Trophoblast cell (in vitro differentiated cells and primary cell): ENCODE data around the gene PDLIM3.

ENCODE experiments used
- DNase-seq, 2 donors: peaks; one replicate each; pipeline ENCODE4 v3.0.0-alpha.2; 2016
- H2AFZ ChIP-seq: 2 replicates; pipeline ENCODE4 v1.6.1; 2013; ENCODE audit warnings: low read length, moderate library complexity, mild to moderate bottlenecking; ENCODE audit not compliant: insufficient read depth, poor library complexity
- H2AK5ac ChIP-seq: 2 replicates; pipeline ENCODE4 v1.6.1; 2013; ENCODE audit warnings: mild to moderate bottlenecking, low read length
- H2BK120ac ChIP-seq: 2 replicates; pipeline ENCODE4 v1.6.1; 2013; ENCODE audit warnings: low read length, mild to moderate bottlenecking, moderate library complexity; ENCODE audit not compliant: insufficient read depth, poor library complexity
- H2BK12ac ChIP-seq: 2 replicates; pipeline ENCODE4 v1.6.1; 2013; ENCODE audit warnings: mild to moderate bottlenecking, low read length, moderate library complexity
- H2BK5ac ChIP-seq: 2 replicates; pipeline ENCODE4 v1.6.1; 2013; ENCODE audit warnings: low read length, low read depth, moderate library complexity, mild to moderate bottlenecking; ENCODE audit not compliant: poor library complexity
- H3K14ac ChIP-seq: 2 replicates; pipeline ENCODE4 v1.6.1; 2013; ENCODE audit warnings: mild to moderate bottlenecking, low read length
- H3K18ac ChIP-seq: 2 replicates; pipeline ENCODE4 v1.6.1; 2013; ENCODE audit warnings: mild to moderate bottlenecking, low read length
- H3K23ac ChIP-seq: 2 replicates; pipeline ENCODE4 v1.6.1; 2013; ENCODE audit warnings: low read length
- H3K27ac ChIP-seq: 2 replicates; pipeline ENCODE4 v1.5.1; 2013; ENCODE audit warnings: low read depth, mild to moderate bottlenecking, inconsistent platforms, low read length, moderate library complexity
- H3K27me3 ChIP-seq: 2 replicates; pipeline ENCODE4 v1.6.1; 2013; ENCODE audit warnings: inconsistent platforms, mild to moderate bottlenecking, low read length, moderate library complexity; ENCODE audit not compliant: insufficient read depth
- H3K36me3 ChIP-seq, 2 experiments: 1 replicate in 1 of 2; 2 replicates in 1 of 2; pipeline ENCODE4 v1.6.1; 2013; ENCODE audit warnings: low read length in 2 of 2, mild to moderate bottlenecking in 2 of 2, moderate library complexity in 1 of 2; ENCODE audit not compliant: insufficient read depth in 2 of 2, control insufficient read depth in 1 of 2
- H3K4ac ChIP-seq: 2 replicates; pipeline ENCODE4 v1.6.1; 2013; ENCODE audit warnings: low read depth, mild to moderate bottlenecking, low read length, moderate library complexity
- H3K4me1 ChIP-seq, 2 experiments: 1 replicate in 1 of 2; 2 replicates in 1 of 2; pipeline ENCODE4 v1.6.1; 2013; ENCODE audit warnings: low read length in 2 of 2, mild to moderate bottlenecking in 2 of 2, moderate library complexity in 1 of 2; ENCODE audit not compliant: insufficient read depth in 2 of 2, control insufficient read depth in 1 of 2
- H3K4me2 ChIP-seq: 2 replicates; pipeline ENCODE4 v1.6.1; 2013; ENCODE audit warnings: inconsistent platforms, mild to moderate bottlenecking, low read length, moderate library complexity
- H3K4me3 ChIP-seq: 2 replicates; pipeline ENCODE4 v1.5.1; 2013; ENCODE audit warnings: mild to moderate bottlenecking, low read depth, low read length, inconsistent platforms
- H3K79me1 ChIP-seq: one replicate; pipeline ENCODE4 v1.6.1; 2013; ENCODE audit warnings: low read length
- H3K79me2 ChIP-seq: 2 replicates; pipeline ENCODE4 v1.6.1; 2013; ENCODE audit warnings: low read length, mild to moderate bottlenecking; ENCODE audit not compliant: control insufficient read depth, insufficient read depth, poor library complexity
- H3K9ac ChIP-seq: 2 replicates; pipeline ENCODE4 v1.6.1; 2013; ENCODE audit warnings: mild to moderate bottlenecking, low read length
- H3K9me3 ChIP-seq: 2 replicates; pipeline ENCODE4 v1.6.1; 2013; ENCODE audit warnings: low read depth, mild to moderate bottlenecking, control low read depth, inconsistent platforms, low read length; ENCODE audit not compliant: insufficient read depth
- H4K12ac ChIP-seq: 2 replicates; pipeline ENCODE4 v1.6.1; 2013; ENCODE audit warnings: low read depth, mild to moderate bottlenecking, low read length, moderate library complexity
- H4K8ac ChIP-seq: 2 replicates; pipeline ENCODE4 v1.6.1; 2013; ENCODE audit warnings: low read depth, mild to moderate bottlenecking, low read length, moderate library complexity
- H4K91ac ChIP-seq: one replicate; pipeline ENCODE4 v1.6.1; 2013; ENCODE audit warnings: low read depth, mild to moderate bottlenecking, low read length, moderate library complexity
- WGBS: extraction: QIAGEN DNeasy Blood & Tissue Kit; methylation state at CpG from one replicate; pipeline ENCODE4 v1.1.7; 2013; ENCODE audit warnings: missing lambda C conversion rate; ENCODE audit not compliant: insufficient read length, insufficient coverage; ENCODE audit errors: extremely low coverage; 5-methylcytosine and 5-hydroxymethylcytosine counted together

Gene PDLIM3

DNA sequence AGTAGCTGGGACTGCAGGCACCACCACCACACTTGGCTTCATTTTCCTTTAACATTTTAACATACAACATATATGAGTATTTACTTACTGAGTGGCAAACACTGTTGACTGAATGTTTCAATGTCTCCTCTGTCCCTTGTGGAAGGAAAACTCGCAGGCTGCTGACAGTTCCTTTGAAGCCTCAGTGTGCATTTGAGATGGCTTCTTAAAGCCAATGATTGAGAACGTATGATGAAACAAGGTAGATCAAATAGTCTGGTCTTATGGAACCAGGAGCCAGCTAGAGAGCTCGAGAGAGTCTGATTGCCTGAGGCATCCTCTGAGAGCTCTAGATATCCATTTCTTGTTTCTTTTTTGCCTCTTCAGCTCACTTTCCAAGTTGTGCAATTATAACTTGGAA, 43.0 kb upstream of the PDLIM3 start:
- H4K91ac ChIP-seq = peak overlapping the region; percentile 34
- peak in 1 of 2 donors; percentile 31 for DNase-seq
- H3K18ac ChIP-seq = no peak overlapping the region
- H2BK12ac ChIP-seq = no peak overlapping the region
- peaks cover 6% of the 10 kb centered on the region for H3K79me1 ChIP-seq
- H3K4me3 ChIP-seq = no peak overlapping the region
- H3K79me2 ChIP-seq = peaks cover 2% of the 10 kb centered on the region
- peaks cover 3% of the 10 kb centered on the region for H3K9me3 ChIP-seq
- no peak overlapping the region for H2AK5ac ChIP-seq
- no peak overlapping the region for H3K23ac ChIP-seq
- no peaks in the 10 kb centered on the region for H3K27me3 ChIP-seq
- H3K27ac ChIP-seq = no peak overlapping the region
- H3K4me1 ChIP-seq = peaks cover 6 to 8% of the 10 kb centered on the region in 2 experiments
- H3K4ac ChIP-seq = no peak overlapping the region
- no peak overlapping the region for H3K4me2 ChIP-seq
- H2BK5ac ChIP-seq = no peak overlapping the region
- no peak overlapping the region for H4K12ac ChIP-seq
- no peaks in the 10 kb centered on the region for H3K36me3 ChIP-seq
- H3K9ac ChIP-seq = no peak overlapping the region
- no peak overlapping the region for H3K14ac ChIP-seq
- H2AFZ ChIP-seq = no peak overlapping the region
- no peak overlapping the region for H4K8ac ChIP-seq
- H2BK120ac ChIP-seq = no peak overlapping the region
- WGBS = no CpG with 5 or more reads among the region's 3 CpGs

DNA sequence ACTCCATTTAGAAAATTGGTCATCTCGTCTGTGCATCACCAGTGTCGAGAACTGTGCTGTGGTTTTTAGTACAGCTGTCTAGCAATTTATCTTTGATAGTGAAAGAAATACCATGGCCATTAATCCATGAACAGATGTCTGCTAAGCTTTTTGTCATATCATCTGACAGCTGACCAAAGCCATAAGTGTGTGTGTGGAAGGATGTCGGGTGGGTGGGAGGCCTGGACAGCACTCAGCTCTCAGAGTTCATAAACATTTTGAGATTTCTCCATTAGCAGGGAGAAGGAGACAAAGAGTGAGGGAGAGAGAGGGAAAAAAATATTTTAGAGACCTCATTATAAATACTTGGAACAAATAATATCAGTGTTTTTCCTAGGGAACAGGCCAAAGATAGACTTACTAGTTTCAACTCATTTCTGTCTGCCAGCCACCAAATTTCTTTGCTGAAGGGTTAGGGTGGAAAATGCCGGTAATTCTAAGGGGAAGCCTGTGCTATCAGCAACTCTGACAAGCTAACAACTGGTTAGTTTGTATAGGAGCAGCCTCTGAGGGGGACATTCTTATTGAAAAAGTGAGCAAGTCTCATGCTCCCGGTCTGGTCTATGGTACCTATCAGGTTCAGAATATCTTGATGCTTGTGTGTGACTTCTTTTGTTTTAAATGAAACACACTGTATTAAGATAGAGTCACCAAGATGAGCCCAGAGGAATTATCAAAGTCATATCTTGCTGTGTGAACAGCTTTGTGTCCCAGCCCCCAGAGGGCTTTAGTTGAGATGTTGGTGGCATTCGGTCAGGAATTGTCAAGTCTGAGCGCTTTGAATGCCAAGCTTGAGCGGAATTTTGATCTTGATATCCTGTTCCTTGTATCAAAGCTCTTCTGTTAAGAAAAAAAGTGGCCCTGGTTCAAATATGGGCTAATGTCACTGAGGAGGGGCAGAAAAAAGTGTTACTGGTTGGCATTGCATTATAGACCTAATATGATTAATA, 41.9 kb upstream of the PDLIM3 start:
- Histone ChIP-seq H3K14ac (no peak overlapping the region), H3K18ac (no peak overlapping the region), H2BK5ac (no peak overlapping the region), H3K27ac (no peak overlapping the region), H2BK12ac (peak overlapping the region; percentile 21), H4K91ac (peak overlapping the region; percentile 39), H3K4me3 (no peak overlapping the region), H2AFZ (no peak overlapping the region), H3K23ac (no peak overlapping the region), H3K36me3 (no peaks in the 10 kb centered on the region), H3K9ac (no peak overlapping the region), H3K79me2 (peaks cover 2% of the 10 kb centered on the region), H2AK5ac (no peak overlapping the region), H3K27me3 (no peaks in the 10 kb centered on the region), H2BK120ac (no peak overlapping the region), H4K12ac (no peak overlapping the region), H3K9me3 (peaks cover 3% of the 10 kb centered on the region), H4K8ac (no peak overlapping the region), H3K4ac (no peak overlapping the region), H3K4me1 (peaks cover 6% of the 10 kb centered on the region in 2 experiments), H3K79me1 (peaks cover 9% of the 10 kb centered on the region), H3K4me2 (no peak overlapping the region)
- DNase-seq = peak; percentile 68 to 90
- no CpG with 5 or more reads among the region's 8 CpGs for WGBS

DNA sequence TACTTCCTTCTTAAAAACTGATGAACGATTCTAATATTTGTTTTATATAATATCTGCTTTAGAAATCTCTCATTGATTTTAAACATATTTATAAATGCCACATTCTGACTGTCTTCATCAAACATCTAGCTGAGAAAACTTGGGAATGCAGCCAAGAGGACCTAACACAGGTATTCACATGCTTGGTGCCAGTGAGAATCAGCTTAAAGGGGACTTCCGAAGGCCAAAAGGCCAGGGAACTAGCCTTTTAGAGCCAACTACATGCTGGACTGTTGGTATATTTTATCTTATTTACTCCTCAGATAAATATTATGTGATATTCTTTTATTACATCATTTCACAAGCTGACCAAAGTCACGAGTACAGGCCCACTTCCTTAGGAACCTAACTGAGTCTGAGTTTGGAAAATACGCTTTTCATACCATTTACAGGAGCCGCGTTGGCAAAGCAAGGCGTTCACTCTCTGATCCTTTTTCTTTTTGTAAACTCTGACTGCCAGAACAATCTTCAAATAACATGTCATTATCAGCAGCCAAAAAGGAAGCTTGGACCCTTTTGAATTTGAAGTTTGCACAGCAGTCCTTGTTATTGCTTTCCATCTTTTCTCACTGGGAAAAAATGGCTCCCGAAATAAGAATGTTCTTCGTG, 41.1 kb upstream of the PDLIM3 start:
- Histone ChIP-seq H3K4ac (no peak overlapping the region), H3K79me2 (peaks cover 2% of the 10 kb centered on the region), H3K14ac (no peak overlapping the region), H2BK5ac (no peak overlapping the region), H3K79me1 (peaks cover 9% of the 10 kb centered on the region), H3K18ac (no peak overlapping the region), H2BK12ac (no peak overlapping the region), H3K36me3 (no peaks in the 10 kb centered on the region), H3K9me3 (peaks cover 3% of the 10 kb centered on the region), H3K27me3 (no peaks in the 10 kb centered on the region), H2AFZ (no peak overlapping the region), H2BK120ac (peak overlapping the region; percentile 42), H3K4me3 (no peak overlapping the region), H4K91ac (peak overlapping the region; percentile 84), H3K27ac (no peak overlapping the region), H3K4me1 (peaks cover 6% of the 10 kb centered on the region in 2 experiments), H3K9ac (no peak overlapping the region), H3K23ac (no peak overlapping the region), H4K12ac (no peak overlapping the region), H2AK5ac (no peak overlapping the region), H4K8ac (no peak overlapping the region), H3K4me2 (no peak overlapping the region)
- DNase-seq = no peak
- no CpG with 5 or more reads among the region's 9 CpGs for WGBS

DNA sequence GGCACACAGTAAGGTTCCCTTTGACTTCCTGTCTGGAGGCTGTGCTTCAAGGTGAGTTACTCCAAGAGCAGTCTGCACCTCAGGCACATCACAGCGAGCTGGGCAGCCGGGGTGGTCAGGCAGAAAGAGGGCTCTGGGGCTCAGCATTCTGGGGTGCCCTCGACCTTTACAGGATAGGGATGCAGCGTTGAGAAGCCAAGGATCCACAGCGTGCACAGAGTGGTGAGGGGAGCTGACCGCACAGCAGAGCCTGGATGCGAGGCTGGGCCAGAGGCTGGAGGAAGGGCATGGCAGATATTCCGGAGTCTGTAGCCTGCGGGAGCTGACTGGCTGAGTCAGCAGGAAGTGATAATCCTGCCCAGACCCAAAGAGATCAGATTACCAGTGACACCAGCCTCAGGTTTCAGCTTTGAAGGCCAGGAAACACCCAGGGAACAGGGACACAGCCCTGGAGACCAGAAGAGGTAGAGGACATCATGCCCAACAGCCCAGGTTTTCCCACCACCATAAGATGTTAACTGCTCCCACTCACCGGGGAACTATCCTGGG, 38.4 kb upstream of the PDLIM3 start:
- Histone ChIP-seq H3K36me3 (no peaks in the 10 kb centered on the region), H3K27ac (peak overlapping the region; percentile 86), H3K4me2 (peak overlapping the region; percentile 11), H3K9me3 (no peaks in the 10 kb centered on the region), H3K14ac (peak overlapping the region; percentile 62), H2BK120ac (peak overlapping the region; percentile 87), H4K91ac (peak overlapping the region; percentile 96), H2AK5ac (peak overlapping the region; percentile 28), H2BK12ac (peak overlapping the region; percentile 91), H3K79me2 (peaks cover 2% of the 10 kb centered on the region), H2AFZ (peak overlapping the region; percentile 94), H3K23ac (no peak overlapping the region), H3K9ac (no peak overlapping the region), H3K4me1 (peaks cover 6% of the 10 kb centered on the region in 2 experiments), H3K18ac (peak overlapping the region; percentile 84), H3K27me3 (no peaks in the 10 kb centered on the region), H2BK5ac (peak overlapping the region; percentile 78), H3K4ac (peak overlapping the region; percentile 26), H4K12ac (peak overlapping the region; percentile 65), H3K4me3 (no peak overlapping the region), H3K79me1 (peaks cover 13% of the 10 kb centered on the region), H4K8ac (peak overlapping the region; percentile 88)
- DNase-seq = peak; percentile 88 to 92
- WGBS = no CpG with 5 or more reads among the region's 10 CpGs
